K562 (cell line): ENCODE measurements around the gene FAM187B. TPM values are rescaled to one million over a fixed set of nuclear protein-coding genes. Genes with fewer than 3 reads are reported as not detected.

Source experiments
- FOXA1 ChIP-seq: fragments of 450-650 bp; IDR thresholded peaks from 2 replicates; pipeline ENCODE4 v1.6.1; 2016; ENCODE audit warnings: mild to moderate bottlenecking, borderline replicate concordance
- LARP7 ChIP-seq: fragments of 450-650 bp; IDR thresholded peaks from 2 replicates; pipeline ENCODE4 v1.6.1; 2016
- MAFF ChIP-seq: IDR thresholded peaks from 2 replicates; pipeline ENCODE4 v1.6.1; 2012; ENCODE audit warnings: low read length, improper control_type of control experiment
- RNF2 ChIP-seq: sonication (generic); IDR thresholded peaks from 2 replicates; pipeline ENCODE4 v1.6.1; 2016
- ZBTB8A ChIP-seq: fragments of 450-650 bp; IDR thresholded peaks from 2 replicates; pipeline ENCODE4 v1.6.1; 2018; ENCODE audit warnings: mild to moderate bottlenecking, moderate library complexity; ENCODE audit not compliant: partially characterized antibody
- ZFPM2 ChIP-seq: fragments of 250-450 bp; sonication (Bioruptor Pico); IDR thresholded peaks from 2 replicates; pipeline ENCODE4 v1.5.1; 2022; ENCODE audit warnings: mild to moderate bottlenecking
- ZKSCAN1 ChIP-seq: fragments of 150-350 bp; IDR thresholded peaks from 2 replicates; pipeline ENCODE4 v1.6.1; 2016; ENCODE audit warnings: low read depth, low read length
- ZNF134 ChIP-seq: fragments of 250-450 bp; sonication (Bioruptor Pico); conservative IDR thresholded peaks from 2 replicates; pipeline ENCODE4 v1.4.0; 2020
- ZNF239 ChIP-seq: fragments of 250-450 bp; sonication (Bioruptor Pico); IDR thresholded peaks from 2 replicates; pipeline ENCODE4 v1.4.0; 2020; ENCODE audit warnings: mild to moderate bottlenecking
- ZNF764 ChIP-seq: fragments of 250-450 bp; sonication (Bioruptor Pico); IDR thresholded peaks from 2 replicates; pipeline ENCODE4 v1.4.0; 2020; ENCODE audit warnings: low read depth, mild to moderate bottlenecking, moderate library complexity
- ZSCAN29 ChIP-seq: fragments of 450-650 bp; IDR thresholded peaks from 2 replicates; pipeline ENCODE4 v1.6.1; 2017
- polyA plus RNA-seq, 8 experiments: library from polyadenylated mRNA; depleted of rRNA in 4 of 8; stranded (reverse) in 5 of 8; unstranded in 3 of 8; fragments of >200 nt; fragmentation: Nextera tagmentation in 2 of 8; fragmentation: Illumina TruSeq in 1 of 8; extraction: Ambion mirVana in 2 of 8; extraction: Trizol in 1 of 8; gene quantifications; 2 replicates each; pipeline versions ENCODE4 v1.2.1 to v1.2.3, GENCODE V29; 2011 to 2014; ENCODE audit warnings: inconsistent platforms in 1 of 8, missing spikeins in 1 of 8
- total RNA-seq, 7 experiments: library from RNA; depleted of rRNA in 6 of 7; stranded (reverse); fragments of >200 nt in 6 of 7; fragmentation: Illumina TruSeq in 2 of 7; extraction: Trizol in 2 of 7; gene quantifications; 2 replicates each; pipeline versions ENCODE4 v1.2.1 to v1.2.3, GENCODE V29; 2011 to 2021; ENCODE audit warnings: low replicate concordance in 1 of 7
- TF ChIP-seq, protein P1 (sequence below): sonication (generic); formaldehyde crosslinking; IDR thresholded peaks from 2 replicates; pipeline ENCODE4 v1.8.0; 2023; ENCODE audit warnings: mild to moderate bottlenecking, missing genetic modification reagents
- TF ChIP-seq, protein P2 (sequence below): sonication (generic); formaldehyde crosslinking; IDR thresholded peaks from 2 replicates; pipeline ENCODE4 v1.8.1; 2023; ENCODE audit warnings: missing genetic modification reagents, mild to moderate bottlenecking, borderline replicate concordance
- TF ChIP-seq, protein P3 (sequence below): fragments of 200-800 bp; sonication (Bioruptor generic); IDR thresholded peaks from 2 replicates; pipeline ENCODE4 v1.6.1; 2016; ENCODE audit warnings: missing genetic modification characterization, missing compliant biosample characterization
- TF ChIP-seq, protein P4 (sequence below), 2 experiments: fragments of 450-650 bp; conservative IDR thresholded peaks; 2 replicates each; pipeline ENCODE4 v1.6.1; 2017; ENCODE audit warnings: mild to moderate bottlenecking in 2 of 2, moderate library complexity in 2 of 2
- TF ChIP-seq, protein P5 (sequence below): sonication (generic); formaldehyde crosslinking; IDR thresholded peaks from 2 replicates; pipeline ENCODE4 v1.9.0; 2022; ENCODE audit warnings: mild to moderate bottlenecking, missing genetic modification reagents

The FAM187B gene
- total and polyA plus RNA-seq, 9 of the 15 experiments (the other 6 are each of a cell fraction or from before 2014, with no cell fraction given): 0.04 to 0.09 TPM; not detected in 7

DNA sequence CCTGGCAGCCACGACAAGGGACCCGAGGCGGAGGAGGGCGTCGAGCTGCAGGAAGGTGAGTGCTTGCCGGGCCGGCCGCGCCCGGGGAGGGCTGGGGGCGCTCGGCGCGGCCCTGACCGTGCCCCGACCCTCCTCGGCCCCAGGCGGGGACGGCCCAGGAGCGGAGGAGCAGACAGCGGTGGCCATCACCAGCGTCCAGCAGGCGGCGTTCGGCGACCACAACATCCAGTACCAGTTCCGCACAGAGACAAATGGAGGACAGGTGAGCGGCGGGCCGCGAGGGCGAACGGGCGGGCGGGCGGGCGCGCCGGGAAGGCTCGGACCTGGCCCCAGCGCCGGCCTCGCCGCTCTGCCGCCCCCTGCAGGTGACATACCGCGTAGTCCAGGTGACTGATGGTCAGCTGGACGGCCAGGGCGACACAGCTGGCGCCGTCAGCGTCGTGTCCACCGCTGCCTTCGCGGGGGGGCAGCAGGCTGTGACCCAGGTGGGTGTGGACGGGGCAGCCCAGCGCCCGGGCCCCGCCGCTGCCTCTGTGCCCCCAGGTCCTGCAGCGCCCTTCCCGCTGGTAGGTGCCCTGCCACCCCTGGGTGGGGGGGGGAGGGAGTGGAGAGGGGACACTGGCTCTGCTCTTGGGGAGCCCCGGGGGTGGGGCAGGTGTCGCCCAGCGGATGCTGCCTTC lies 41.0 kb upstream of the FAM187B start (continued):
- TF ChIP-seq MAFF: no peak
- TF ChIP-seq RNF2: no peak
- TF ChIP-seq FOXA1: no peak
- no peak for TF ChIP-seq ZNF134
- TF ChIP-seq ZSCAN29: no peak
- no peak for TF ChIP-seq ZFPM2 (CRISPR knock-in tag)
- no peak for TF ChIP-seq ZNF764
- TF ChIP-seq, protein P1, sequence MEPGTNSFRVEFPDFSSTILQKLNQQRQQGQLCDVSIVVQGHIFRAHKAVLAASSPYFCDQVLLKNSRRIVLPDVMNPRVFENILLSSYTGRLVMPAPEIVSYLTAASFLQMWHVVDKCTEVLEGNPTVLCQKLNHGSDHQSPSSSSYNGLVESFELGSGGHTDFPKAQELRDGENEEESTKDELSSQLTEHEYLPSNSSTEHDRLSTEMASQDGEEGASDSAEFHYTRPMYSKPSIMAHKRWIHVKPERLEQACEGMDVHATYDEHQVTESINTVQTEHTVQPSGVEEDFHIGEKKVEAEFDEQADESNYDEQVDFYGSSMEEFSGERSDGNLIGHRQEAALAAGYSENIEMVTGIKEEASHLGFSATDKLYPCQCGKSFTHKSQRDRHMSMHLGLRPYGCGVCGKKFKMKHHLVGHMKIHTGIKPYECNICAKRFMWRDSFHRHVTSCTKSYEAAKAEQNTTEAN (CRISPR knock-in tag): no peak
- 0 out of 2 replicates have a peak, but pooled peaks have one; percentile 43 for TF ChIP-seq ZKSCAN1
- TF ChIP-seq, protein P2, sequence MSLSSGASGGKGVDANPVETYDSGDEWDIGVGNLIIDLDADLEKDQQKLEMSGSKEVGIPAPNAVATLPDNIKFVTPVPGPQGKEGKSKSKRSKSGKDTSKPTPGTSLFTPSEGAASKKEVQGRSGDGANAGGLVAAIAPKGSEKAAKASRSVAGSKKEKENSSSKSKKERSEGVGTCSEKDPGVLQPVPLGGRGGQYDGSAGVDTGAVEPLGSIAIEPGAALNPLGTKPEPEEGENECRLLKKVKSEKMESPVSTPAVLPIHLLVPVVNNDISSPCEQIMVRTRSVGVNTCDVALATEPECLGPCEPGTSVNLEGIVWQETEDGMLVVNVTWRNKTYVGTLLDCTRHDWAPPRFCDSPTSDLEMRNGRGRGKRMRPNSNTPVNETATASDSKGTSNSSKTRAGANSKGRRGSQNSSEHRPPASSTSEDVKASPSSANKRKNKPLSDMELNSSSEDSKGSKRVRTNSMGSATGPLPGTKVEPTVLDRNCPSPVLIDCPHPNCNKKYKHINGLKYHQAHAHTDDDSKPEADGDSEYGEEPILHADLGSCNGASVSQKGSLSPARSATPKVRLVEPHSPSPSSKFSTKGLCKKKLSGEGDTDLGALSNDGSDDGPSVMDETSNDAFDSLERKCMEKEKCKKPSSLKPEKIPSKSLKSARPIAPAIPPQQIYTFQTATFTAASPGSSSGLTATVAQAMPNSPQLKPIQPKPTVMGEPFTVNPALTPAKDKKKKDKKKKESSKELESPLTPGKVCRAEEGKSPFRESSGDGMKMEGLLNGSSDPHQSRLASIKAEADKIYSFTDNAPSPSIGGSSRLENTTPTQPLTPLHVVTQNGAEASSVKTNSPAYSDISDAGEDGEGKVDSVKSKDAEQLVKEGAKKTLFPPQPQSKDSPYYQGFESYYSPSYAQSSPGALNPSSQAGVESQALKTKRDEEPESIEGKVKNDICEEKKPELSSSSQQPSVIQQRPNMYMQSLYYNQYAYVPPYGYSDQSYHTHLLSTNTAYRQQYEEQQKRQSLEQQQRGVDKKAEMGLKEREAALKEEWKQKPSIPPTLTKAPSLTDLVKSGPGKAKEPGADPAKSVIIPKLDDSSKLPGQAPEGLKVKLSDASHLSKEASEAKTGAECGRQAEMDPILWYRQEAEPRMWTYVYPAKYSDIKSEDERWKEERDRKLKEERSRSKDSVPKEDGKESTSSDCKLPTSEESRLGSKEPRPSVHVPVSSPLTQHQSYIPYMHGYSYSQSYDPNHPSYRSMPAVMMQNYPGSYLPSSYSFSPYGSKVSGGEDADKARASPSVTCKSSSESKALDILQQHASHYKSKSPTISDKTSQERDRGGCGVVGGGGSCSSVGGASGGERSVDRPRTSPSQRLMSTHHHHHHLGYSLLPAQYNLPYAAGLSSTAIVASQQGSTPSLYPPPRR: no peak
- TF ChIP-seq, protein P3, sequence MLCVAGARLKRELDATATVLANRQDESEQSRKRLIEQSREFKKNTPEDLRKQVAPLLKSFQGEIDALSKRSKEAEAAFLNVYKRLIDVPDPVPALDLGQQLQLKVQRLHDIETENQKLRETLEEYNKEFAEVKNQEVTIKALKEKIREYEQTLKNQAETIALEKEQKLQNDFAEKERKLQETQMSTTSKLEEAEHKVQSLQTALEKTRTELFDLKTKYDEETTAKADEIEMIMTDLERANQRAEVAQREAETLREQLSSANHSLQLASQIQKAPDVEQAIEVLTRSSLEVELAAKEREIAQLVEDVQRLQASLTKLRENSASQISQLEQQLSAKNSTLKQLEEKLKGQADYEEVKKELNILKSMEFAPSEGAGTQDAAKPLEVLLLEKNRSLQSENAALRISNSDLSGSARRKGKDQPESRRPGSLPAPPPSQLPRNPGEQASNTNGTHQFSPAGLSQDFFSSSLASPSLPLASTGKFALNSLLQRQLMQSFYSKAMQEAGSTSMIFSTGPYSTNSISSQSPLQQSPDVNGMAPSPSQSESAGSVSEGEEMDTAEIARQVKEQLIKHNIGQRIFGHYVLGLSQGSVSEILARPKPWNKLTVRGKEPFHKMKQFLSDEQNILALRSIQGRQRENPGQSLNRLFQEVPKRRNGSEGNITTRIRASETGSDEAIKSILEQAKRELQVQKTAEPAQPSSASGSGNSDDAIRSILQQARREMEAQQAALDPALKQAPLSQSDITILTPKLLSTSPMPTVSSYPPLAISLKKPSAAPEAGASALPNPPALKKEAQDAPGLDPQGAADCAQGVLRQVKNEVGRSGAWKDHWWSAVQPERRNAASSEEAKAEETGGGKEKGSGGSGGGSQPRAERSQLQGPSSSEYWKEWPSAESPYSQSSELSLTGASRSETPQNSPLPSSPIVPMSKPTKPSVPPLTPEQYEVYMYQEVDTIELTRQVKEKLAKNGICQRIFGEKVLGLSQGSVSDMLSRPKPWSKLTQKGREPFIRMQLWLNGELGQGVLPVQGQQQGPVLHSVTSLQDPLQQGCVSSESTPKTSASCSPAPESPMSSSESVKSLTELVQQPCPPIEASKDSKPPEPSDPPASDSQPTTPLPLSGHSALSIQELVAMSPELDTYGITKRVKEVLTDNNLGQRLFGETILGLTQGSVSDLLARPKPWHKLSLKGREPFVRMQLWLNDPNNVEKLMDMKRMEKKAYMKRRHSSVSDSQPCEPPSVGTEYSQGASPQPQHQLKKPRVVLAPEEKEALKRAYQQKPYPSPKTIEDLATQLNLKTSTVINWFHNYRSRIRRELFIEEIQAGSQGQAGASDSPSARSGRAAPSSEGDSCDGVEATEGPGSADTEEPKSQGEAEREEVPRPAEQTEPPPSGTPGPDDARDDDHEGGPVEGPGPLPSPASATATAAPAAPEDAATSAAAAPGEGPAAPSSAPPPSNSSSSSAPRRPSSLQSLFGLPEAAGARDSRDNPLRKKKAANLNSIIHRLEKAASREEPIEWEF (CRISPR knock-in tag): no peak
- TF ChIP-seq, protein P4, sequence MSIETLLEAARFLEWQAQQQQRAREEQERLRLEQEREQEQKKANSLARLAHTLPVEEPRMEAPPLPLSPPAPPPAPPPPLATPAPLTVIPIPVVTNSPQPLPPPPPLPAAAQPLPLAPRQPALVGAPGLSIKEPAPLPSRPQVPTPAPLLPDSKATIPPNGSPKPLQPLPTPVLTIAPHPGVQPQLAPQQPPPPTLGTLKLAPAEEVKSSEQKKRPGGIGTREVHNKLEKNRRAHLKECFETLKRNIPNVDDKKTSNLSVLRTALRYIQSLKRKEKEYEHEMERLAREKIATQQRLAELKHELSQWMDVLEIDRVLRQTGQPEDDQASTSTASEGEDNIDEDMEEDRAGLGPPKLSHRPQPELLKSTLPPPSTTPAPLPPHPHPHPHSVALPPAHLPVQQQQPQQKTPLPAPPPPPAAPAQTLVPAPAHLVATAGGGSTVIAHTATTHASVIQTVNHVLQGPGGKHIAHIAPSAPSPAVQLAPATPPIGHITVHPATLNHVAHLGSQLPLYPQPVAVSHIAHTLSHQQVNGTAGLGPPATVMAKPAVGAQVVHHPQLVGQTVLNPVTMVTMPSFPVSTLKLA (conservative IDR thresholded peaks at IDR 0.05): peak; percentile 28 to 61; a peak in 2 of 4 replicates
- TF ChIP-seq, protein P5, sequence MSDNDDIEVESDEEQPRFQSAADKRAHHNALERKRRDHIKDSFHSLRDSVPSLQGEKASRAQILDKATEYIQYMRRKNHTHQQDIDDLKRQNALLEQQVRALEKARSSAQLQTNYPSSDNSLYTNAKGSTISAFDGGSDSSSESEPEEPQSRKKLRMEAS (CRISPR knock-in tag): peak; percentile 58
- TF ChIP-seq ZBTB8A: no peak
- no peak for TF ChIP-seq ZNF239 (CRISPR knock-in tag)
- TF ChIP-seq LARP7: no peak
